HL-60 (cell line): ENCODE data around the gene NKAIN2.

Experiments
- DNase-seq, 2 experiments: peaks; one replicate each; pipeline ENCODE4 v3.0.0-alpha.2; 2010 to 2020; ENCODE audit warnings: low read depth in 1 of 2, low spot score in 1 of 2
- H3K27ac ChIP-seq: fragments of 250-450 bp; sonication (Bioruptor Pico); replicated peaks from 2 replicates; pipeline ENCODE4 v1.5.1; 2020; ENCODE audit warnings: mild to moderate bottlenecking, moderate library complexity
- H3K27me3 ChIP-seq: fragments of 250-450 bp; sonication (Bioruptor Pico); 2 replicates; pipeline ENCODE4 v1.5.1; 2021; ENCODE audit warnings: mild to moderate bottlenecking, moderate library complexity; ENCODE audit not compliant: insufficient read depth, poor library complexity, severe bottlenecking
- H3K4me3 ChIP-seq: replicated peaks from 2 replicates; pipeline ENCODE4 v1.5.1; 2011; ENCODE audit warnings: mild to moderate bottlenecking, control low read depth, low read length; ENCODE audit not compliant: insufficient read depth
- GABPA ChIP-seq: IDR thresholded peaks from 2 replicates; pipeline ENCODE4 v1.6.1; 2012; ENCODE audit warnings: low read depth
- POLR2AphosphoS5 ChIP-seq: IDR thresholded peaks from 2 replicates; pipeline ENCODE4 v1.6.1; 2012; ENCODE audit warnings: low read depth
- SPI1 ChIP-seq: IDR thresholded peaks from 2 replicates; pipeline ENCODE4 v1.6.1; 2012; ENCODE audit warnings: low read depth, mild to moderate bottlenecking, borderline replicate concordance
- TF ChIP-seq, protein P1 (sequence below): IDR thresholded peaks from 2 replicates; pipeline ENCODE4 v1.6.1; 2012; ENCODE audit warnings: low read depth; ENCODE audit not compliant: insufficient replicate concordance
- TF ChIP-seq, protein P2 (sequence below): IDR thresholded peaks from one replicate; pipeline ENCODE4 v1.5.1; 2011; ENCODE audit warnings: low read length, control low read depth, inconsistent platforms; ENCODE audit not compliant: insufficient read depth

The NKAIN2 gene

DNA sequence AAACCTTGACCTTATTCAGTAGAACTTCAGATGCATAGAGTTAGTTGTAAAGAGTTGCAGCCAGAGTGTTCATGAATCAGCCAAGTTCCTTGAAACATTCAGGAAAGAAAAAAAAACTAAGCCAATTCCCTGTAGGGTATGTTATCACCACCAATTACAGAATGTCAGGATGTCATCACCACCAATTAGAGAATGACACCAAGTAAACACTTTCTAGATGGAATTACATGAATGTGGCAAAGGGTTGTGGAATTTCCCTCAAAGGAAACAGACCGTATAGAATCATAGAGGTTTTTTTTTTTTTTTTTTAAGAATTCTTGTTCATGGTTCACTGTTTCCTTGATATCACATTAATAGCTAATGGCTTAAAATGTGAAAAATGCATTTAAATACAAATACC, 686.5 kb downstream of the NKAIN2 start:
- no peak for DNase-seq
- Histone ChIP-seq H3K27ac (no peak overlapping the region), H3K4me3 (no peak overlapping the region), H3K27me3 (no peaks in the 10 kb centered on the region)
- no peak for TF ChIP-seq GABPA
- TF ChIP-seq POLR2AphosphoS5, result no peak
- TF ChIP-seq, protein P1, sequence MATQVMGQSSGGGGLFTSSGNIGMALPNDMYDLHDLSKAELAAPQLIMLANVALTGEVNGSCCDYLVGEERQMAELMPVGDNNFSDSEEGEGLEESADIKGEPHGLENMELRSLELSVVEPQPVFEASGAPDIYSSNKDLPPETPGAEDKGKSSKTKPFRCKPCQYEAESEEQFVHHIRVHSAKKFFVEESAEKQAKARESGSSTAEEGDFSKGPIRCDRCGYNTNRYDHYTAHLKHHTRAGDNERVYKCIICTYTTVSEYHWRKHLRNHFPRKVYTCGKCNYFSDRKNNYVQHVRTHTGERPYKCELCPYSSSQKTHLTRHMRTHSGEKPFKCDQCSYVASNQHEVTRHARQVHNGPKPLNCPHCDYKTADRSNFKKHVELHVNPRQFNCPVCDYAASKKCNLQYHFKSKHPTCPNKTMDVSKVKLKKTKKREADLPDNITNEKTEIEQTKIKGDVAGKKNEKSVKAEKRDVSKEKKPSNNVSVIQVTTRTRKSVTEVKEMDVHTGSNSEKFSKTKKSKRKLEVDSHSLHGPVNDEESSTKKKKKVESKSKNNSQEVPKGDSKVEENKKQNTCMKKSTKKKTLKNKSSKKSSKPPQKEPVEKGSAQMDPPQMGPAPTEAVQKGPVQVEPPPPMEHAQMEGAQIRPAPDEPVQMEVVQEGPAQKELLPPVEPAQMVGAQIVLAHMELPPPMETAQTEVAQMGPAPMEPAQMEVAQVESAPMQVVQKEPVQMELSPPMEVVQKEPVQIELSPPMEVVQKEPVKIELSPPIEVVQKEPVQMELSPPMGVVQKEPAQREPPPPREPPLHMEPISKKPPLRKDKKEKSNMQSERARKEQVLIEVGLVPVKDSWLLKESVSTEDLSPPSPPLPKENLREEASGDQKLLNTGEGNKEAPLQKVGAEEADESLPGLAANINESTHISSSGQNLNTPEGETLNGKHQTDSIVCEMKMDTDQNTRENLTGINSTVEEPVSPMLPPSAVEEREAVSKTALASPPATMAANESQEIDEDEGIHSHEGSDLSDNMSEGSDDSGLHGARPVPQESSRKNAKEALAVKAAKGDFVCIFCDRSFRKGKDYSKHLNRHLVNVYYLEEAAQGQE, result no peak
- no peak for TF ChIP-seq SPI1
- TF ChIP-seq, protein P2, sequence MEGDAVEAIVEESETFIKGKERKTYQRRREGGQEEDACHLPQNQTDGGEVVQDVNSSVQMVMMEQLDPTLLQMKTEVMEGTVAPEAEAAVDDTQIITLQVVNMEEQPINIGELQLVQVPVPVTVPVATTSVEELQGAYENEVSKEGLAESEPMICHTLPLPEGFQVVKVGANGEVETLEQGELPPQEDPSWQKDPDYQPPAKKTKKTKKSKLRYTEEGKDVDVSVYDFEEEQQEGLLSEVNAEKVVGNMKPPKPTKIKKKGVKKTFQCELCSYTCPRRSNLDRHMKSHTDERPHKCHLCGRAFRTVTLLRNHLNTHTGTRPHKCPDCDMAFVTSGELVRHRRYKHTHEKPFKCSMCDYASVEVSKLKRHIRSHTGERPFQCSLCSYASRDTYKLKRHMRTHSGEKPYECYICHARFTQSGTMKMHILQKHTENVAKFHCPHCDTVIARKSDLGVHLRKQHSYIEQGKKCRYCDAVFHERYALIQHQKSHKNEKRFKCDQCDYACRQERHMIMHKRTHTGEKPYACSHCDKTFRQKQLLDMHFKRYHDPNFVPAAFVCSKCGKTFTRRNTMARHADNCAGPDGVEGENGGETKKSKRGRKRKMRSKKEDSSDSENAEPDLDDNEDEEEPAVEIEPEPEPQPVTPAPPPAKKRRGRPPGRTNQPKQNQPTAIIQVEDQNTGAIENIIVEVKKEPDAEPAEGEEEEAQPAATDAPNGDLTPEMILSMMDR, result no peak

DNA sequence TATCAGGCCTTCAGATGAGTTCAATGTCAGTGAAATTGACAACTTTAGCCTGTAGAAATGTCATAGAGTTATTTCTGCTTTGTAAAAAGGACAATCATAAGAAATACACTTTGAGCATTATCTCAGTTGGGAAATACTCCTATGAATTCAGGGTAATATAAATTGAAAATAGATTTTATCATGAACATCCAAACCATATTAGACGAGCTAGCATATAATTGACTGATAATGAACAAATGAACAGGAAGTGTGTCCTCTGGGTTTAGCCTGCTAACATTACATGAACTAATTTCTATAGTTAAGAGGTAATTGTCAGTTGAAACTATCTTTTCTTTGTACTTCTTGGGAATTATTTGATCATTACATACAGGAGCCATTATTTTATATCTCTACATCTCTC, 689.6 kb downstream of the NKAIN2 start:
- no peak for DNase-seq
- TF ChIP-seq, protein P1, result no peak
- TF ChIP-seq SPI1, result no peak
- TF ChIP-seq, protein P2, result no peak
- no peak for TF ChIP-seq GABPA
- TF ChIP-seq POLR2AphosphoS5, result no peak
- H3K27me3 ChIP-seq, result no peaks in the 10 kb centered on the region
- no peak overlapping the region for H3K4me3 ChIP-seq
- no peak overlapping the region for H3K27ac ChIP-seq

DNA sequence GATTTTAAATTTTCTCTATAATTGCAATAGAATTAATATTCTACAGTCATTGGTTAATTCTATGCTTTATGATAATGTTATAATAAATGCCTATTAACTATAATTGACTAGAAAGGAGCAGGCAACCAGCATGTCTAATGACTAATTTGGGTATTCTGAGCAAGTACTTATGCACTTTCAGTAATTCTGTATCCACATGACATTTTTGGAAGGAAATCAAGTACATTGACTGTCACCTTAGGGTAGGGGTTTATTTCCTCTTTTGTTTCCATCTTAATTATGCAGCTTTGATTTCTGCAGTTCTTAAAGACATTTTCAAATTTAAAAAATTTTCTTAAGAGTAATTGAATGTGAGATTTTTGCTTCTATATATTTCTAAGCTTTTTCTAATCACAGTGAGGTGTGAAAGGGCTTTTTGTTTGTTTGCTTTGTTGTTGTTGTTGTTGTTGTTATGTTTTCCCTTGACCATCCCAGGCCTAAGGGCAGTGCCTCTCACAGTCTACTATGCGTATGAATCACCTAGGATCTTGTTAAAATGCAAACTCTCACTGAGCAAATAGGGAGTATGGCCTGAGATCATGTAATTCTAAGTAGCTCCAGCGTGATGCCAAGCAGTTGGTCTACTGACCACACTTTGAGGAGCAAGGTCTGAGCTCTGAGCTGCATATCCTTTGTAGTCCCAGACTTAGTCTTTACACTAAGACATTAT, 691.4 kb downstream of the NKAIN2 start:
- H3K27ac ChIP-seq, result no peak overlapping the region

More for the DNA sequence above, 691.4 kb downstream of the NKAIN2 start:
- H3K4me3 ChIP-seq, result no peak overlapping the region
- TF ChIP-seq, protein P2, result no peak
- TF ChIP-seq SPI1 (no peak), POLR2AphosphoS5 (no peak)
- TF ChIP-seq, protein P1, result no peak
- H3K27me3 ChIP-seq, result no peaks in the 10 kb centered on the region
- no peak for DNase-seq
